GM12878 (cell line): ENCODE data around the gene SUPT3H. TPM values are rescaled to one million over a fixed set of nuclear protein-coding genes. Genes with fewer than 3 reads are reported as not detected.

ENCODE experiments used
- ATAC-seq: fragments of 200-7000 bp; cut with Tn5 transposase; 3 replicates; pipeline ENCODE4 v1.9.1; 2020; ENCODE audit warnings: mild to moderate bottlenecking, moderate library complexity
- BruUV-seq: library from RNA; stranded (reverse); fragments of 400-500 nt; replicated peaks from 2 replicates; lab custom pipeline; 2021; lab: Mats Ljungman, UMichigan
- CTCF ChIA-PET: fragments of 300-600 bp; sonication (Branson Sonifier 250); formaldehyde crosslinking; extraction: SDS; loops from one replicate; lab custom pipeline; 2021; ENCODE audit warnings: inconsistent platforms; lab: Yijun Ruan, JAX
- POLR2A ChIA-PET: fragments of 350-600 bp; formaldehyde crosslinking; extraction: SDS; loops from one replicate; lab custom pipeline; 2021; ENCODE audit warnings: inconsistent platforms; lab: Charles Lee
- RAD21 ChIA-PET: fragments of 300-600 bp; sonication (Branson Sonifier 250); formaldehyde crosslinking; loops from one replicate; lab custom pipeline; 2023; ENCODE audit warnings: antibody characterized with exemption; ENCODE audit not compliant: unreplicated experiment; lab: Charles Lee
- SMC1A ChIA-PET: fragments of 300-600 bp; sonication (Branson Sonifier 250); formaldehyde crosslinking; loops from one replicate; lab custom pipeline; 2023; ENCODE audit not compliant: unreplicated experiment, uncharacterized antibody; lab: Charles Lee
- DNase-seq: peaks from one replicate; pipeline ENCODE4 v3.0.0-alpha.2; 2011; ENCODE audit warnings: low read depth, low spot score
- FAIRE-seq: peaks from 3 replicates; lab custom pipeline; 2011; peaks lifted over from hg19 to GRCh38; lab: Jason Lieb, UNC
- H2AFZ ChIP-seq: 2 replicates; pipeline ENCODE4 v1.6.0; 2011; ENCODE audit warnings: low read depth, low read length, control low read depth; ENCODE audit not compliant: control insufficient read depth
- H3K27ac ChIP-seq: 2 replicates; pipeline ENCODE4 v1.5.1; 2011; ENCODE audit warnings: control low read depth; ENCODE audit not compliant: control insufficient read depth, insufficient read depth
- H3K27me3 ChIP-seq, 2 experiments: replicated peaks in 1 of 2; 2 replicates each; pipeline versions ENCODE4 v1.6.0 to v1.6.1; 2011; ENCODE audit warnings: low read length in 1 of 2; ENCODE audit not compliant: control insufficient read depth in 2 of 2, insufficient read depth in 2 of 2
- H3K36me3 ChIP-seq, 2 experiments: 2 replicates each; pipeline ENCODE4 v1.5.1; 2011; ENCODE audit warnings: low read length in 1 of 2; ENCODE audit not compliant: control insufficient read depth in 2 of 2, insufficient read depth in 2 of 2
- H3K4me1 ChIP-seq: 2 replicates; pipeline ENCODE4 v1.6.1; 2011; ENCODE audit warnings: mild to moderate bottlenecking, low read length, moderate library complexity, mixed read lengths; ENCODE audit not compliant: control insufficient read depth, insufficient read depth
- H3K4me2 ChIP-seq: 2 replicates; pipeline ENCODE4 v1.6.0; 2011; ENCODE audit warnings: control low read depth; ENCODE audit not compliant: control insufficient read depth, insufficient read depth
- H3K4me3 ChIP-seq: fragments of 200-600 bp; sonication (generic); 2 replicates; pipeline ENCODE4 v1.5.1; 2016
- H3K79me2 ChIP-seq: 2 replicates; pipeline ENCODE4 v1.6.0; 2011; ENCODE audit warnings: low read length; ENCODE audit not compliant: control insufficient read depth, insufficient read depth
- H3K9ac ChIP-seq: 2 replicates; pipeline ENCODE4 v1.8.0; 2011; ENCODE audit warnings: low read length, control low read depth, mixed read lengths; ENCODE audit not compliant: control insufficient read depth, insufficient read depth
- H3K9me3 ChIP-seq: replicated peaks from 3 replicates; pipeline ENCODE4 v1.5.1; 2011; ENCODE audit warnings: mild to moderate bottlenecking, low read length; ENCODE audit not compliant: control insufficient read depth, insufficient read depth
- H4K20me1 ChIP-seq: 2 replicates; pipeline ENCODE4 v1.6.0; 2011; ENCODE audit not compliant: control insufficient read depth, insufficient read depth
- ATF2 ChIP-seq: IDR thresholded peaks from 2 replicates; pipeline ENCODE4 v1.6.1; 2012; ENCODE audit warnings: low read length, inconsistent platforms
- BCL3 ChIP-seq: IDR thresholded peaks from 2 replicates; pipeline ENCODE4 v1.6.1; 2011; ENCODE audit warnings: borderline replicate concordance, low read depth, mild to moderate bottlenecking, moderate library complexity, low read length; ENCODE audit not compliant: insufficient read depth, poor library complexity, severe bottlenecking
- BRCA1 ChIP-seq: IDR thresholded peaks from 2 replicates; pipeline ENCODE4 v1.6.1; 2011; ENCODE audit warnings: low read depth, low read length, improper control_type of control experiment
- ESRRA ChIP-seq: IDR thresholded peaks from 2 replicates; pipeline ENCODE4 v1.6.1; 2012; ENCODE audit warnings: mild to moderate bottlenecking, low read length, improper control_type of control experiment
- KAT2A ChIP-seq: conservative IDR thresholded peaks from 2 replicates; pipeline ENCODE4 v1.6.1; 2011; ENCODE audit warnings: low read depth, low read length; ENCODE audit not compliant: control insufficient read depth
- POLR2AphosphoS5 ChIP-seq: IDR thresholded peaks from 2 replicates; pipeline ENCODE4 v1.6.1; 2011; ENCODE audit warnings: mild to moderate bottlenecking, low read length, inconsistent platforms
- RB1 ChIP-seq: fragments of 450-650 bp; formaldehyde crosslinking; IDR thresholded peaks from 2 replicates; pipeline ENCODE4 v1.6.1; 2017; ENCODE audit warnings: mild to moderate bottlenecking, borderline replicate concordance
- STAT1 ChIP-seq: fragments of 450-650 bp; conservative IDR thresholded peaks from 2 replicates; pipeline ENCODE4 v1.6.1; 2014; ENCODE audit warnings: antibody characterized with exemption, mild to moderate bottlenecking
- in situ Hi-C: fragments of 300-500 bp; cut with MboI; formaldehyde crosslinking; loops from 9 replicates; pipeline ENCODE4 v1.14.3; 2018; ENCODE audit warnings: mixed read lengths
- intact Hi-C: fragments of 100-400 bp; cut with micrococcal nuclease; formaldehyde crosslinking; loops from one replicate; pipeline ENCODE4 v1.14.2; 2022; ENCODE audit not compliant: unreplicated experiment
- polyA plus RNA-seq, 11 experiments: library from polyadenylated mRNA; depleted of rRNA in 4 of 11; unstranded in 6 of 11; stranded (reverse) in 5 of 11; fragments of >200 nt; fragmentation: Nextera tagmentation in 4 of 11; fragmentation: Illumina TruSeq in 1 of 11; extraction: Ambion mirVana in 4 of 11; extraction: Trizol in 1 of 11; gene quantifications; 1 replicate in 1 of 11; 2 replicates in 10 of 11; pipeline versions ENCODE4 v1.2.1 to v1.2.3, GENCODE V29; 2011 to 2016; ENCODE audit warnings: inconsistent platforms in 2 of 11, missing spikeins in 2 of 11, low read depth in 1 of 11
- total RNA-seq, 4 experiments: library from RNA; depleted of rRNA in 3 of 4; stranded (reverse); fragments of >200 nt in 3 of 4; fragmentation: Illumina TruSeq in 1 of 4; extraction: Trizol in 1 of 4; gene quantifications; 2 replicates each; pipeline versions ENCODE4 v1.2.1 to v1.2.3, GENCODE V29; 2013 to 2021

The SUPT3H gene
- total and polyA plus RNA-seq, 10 of the 15 experiments (the other 5 are each of a cell fraction or from before 2014, with no cell fraction given) = 0.51 to 3.7 (median 2.0) TPM

- TF ChIP-seq KAT2A (no peak), ATF2 (no peak), STAT1 (no peak), POLR2AphosphoS5 (no peak), BRCA1 (no peak), BCL3 (no peak), ESRRA (no peak), RB1 (no peak)
- RAD21 ChIA-PET = no interaction called here
- Histone ChIP-seq H3K9ac (no peak overlapping the region), H3K36me3 (no peaks in the 10 kb centered on the region), H3K27ac (no peak overlapping the region), H3K9me3 (no peaks in the 10 kb centered on the region), H4K20me1 (no peaks in the 10 kb centered on the region), H3K79me2 (no peaks in the 10 kb centered on the region), H3K4me1 (no peaks in the 10 kb centered on the region), H2AFZ (no peak overlapping the region), H3K4me3 (no peak overlapping the region), H3K4me2 (no peak overlapping the region), H3K27me3 (no peaks in the 10 kb centered on the region)
- FAIRE-seq (no peak), DNase-seq (no peak), ATAC-seq (no peak)
- intact Hi-C loops (no loop called here), in situ Hi-C loops (no loop called here)
- POLR2A ChIA-PET = no interaction called here
- CTCF ChIA-PET = interaction anchor here (0.6 to 1.4 kb wide), 2 partner anchors 20 to 80 kb away, joined by 3 to 4 read pairs; no protein-coding TSS in a partner anchor
- BruUV-seq = no TSS peak
- SMC1A ChIA-PET = interaction anchor here (1.0 to 1.7 kb wide), 4 partner anchors 14 to 50 kb away, joined by 3 to 5 read pairs (median 3); no protein-coding TSS in a partner anchor
Measured at GRCh38 chr6:44914141-44914540, 463.6 kb downstream of the SUPT3H start.
